ENCODE measurements around the gene OVOL3. TPM values are rescaled to one million over a fixed set of nuclear protein-coding genes. Genes with fewer than 3 reads are reported as not detected.
"Not testable (repeated sequence)": the region's sequence is repeated elsewhere in the genome, so short reads cannot be mapped to it uniquely, and the experiment has no call there.

Gene OVOL3
- polyA plus RNA-seq, 3 donors = not detected

DNA sequence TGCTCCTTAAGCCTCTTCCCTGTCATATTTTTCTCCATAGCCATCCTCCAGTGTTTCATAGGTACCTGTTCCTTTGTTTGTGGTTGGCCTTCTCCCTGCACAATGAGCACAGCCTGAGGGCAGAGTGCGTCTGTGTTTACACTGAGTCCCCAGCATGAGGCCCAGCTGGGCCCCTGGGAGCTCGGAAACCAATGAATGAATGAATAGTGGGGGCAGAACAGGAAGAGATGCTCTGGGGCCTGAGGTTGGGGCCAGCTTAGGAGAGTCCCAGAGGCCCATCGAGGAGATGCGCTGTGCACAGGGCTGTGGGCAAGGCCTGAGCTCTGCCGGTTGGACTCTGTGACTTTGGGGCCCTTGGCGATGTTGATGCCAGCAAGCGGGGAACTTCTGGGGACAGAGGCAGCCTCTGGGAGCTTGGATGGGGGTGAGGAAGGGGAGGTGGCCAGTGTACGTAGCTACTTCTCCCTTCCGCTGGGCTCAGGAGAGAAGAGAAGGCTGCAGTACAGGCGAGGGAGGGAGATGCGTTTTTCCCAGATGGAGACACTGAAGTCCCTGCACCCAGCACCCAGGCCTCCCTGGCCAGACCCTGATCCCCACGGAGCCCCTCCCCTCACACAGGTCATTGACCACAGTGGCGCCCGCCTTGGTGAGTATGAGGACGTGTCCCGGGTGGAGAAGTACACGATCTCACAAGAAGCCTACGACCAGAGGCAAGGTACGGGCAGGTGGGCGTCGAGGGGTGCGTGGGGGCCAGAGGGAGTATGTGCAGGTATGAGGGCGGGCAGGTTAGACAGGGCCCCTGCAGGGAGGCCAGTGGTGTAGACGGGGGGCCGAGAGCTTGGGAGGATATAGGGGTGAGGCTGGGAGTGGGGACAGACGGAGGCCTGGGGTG lies 9.4 kb downstream of the OVOL3 start:
- DNase-seq (ENCODE audit: extremely low read depth in 1 of 11, low read depth in 9 of 11, low spot score in 4 of 11) = no peak

DNA sequence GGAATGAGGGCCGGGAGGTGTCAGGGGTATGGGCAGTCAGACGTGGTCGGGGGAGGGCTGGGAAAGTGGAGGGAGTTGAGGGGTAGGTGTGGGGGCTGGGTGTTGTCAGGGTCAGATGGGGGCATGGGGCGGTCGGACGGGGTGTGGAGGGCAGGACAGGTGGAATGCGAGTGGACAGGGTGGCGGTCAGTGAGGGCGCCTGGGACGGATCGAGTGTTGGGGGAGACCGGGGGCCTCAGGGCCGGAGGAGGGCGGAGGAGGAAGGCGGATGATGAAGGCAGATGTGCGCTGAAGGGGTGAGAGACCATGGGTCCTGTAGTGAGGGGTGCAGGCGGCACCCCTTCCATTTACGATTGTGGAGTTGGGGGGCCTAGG lies 10.0 kb downstream of the OVOL3 start:
- DNase-seq (ENCODE audit: extremely low read depth in 1 of 11, low read depth in 9 of 11, low spot score in 4 of 11) = no peak

DNA sequence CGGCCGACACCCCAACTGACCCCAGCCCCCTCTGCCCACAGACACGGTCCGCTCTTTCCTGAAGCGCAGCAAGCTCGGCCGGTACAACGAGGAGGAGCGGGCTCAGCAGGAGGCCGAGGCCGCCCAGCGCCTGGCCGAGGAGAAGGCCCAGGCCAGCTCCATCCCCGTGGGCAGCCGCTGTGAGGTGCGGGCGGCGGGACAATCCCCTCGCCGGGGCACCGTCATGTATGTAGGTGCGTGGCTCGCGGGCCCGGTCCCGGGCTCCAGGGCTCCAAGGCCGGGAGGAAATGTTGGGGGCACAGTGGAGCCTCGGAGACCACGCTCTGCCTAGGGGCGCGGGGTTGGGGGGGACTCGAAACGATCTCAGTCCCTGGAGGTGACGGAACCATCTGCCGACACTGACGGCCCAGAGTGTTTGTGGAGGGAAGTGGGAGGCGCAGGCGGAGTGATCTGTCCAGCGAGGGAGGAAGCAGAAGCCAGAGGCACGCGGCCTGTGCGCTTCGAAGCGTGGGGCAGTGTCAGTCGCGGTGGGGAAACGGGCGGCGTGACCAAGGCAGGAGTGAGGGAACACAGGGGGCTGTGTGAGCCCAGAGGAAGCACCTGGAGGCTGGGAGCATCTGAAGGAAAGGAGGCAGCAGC lies 10.7 kb downstream of the OVOL3 start:
- DNase-seq (ENCODE audit: extremely low read depth in 1 of 11, low read depth in 9 of 11, low spot score in 4 of 11) = no peak

DNA sequence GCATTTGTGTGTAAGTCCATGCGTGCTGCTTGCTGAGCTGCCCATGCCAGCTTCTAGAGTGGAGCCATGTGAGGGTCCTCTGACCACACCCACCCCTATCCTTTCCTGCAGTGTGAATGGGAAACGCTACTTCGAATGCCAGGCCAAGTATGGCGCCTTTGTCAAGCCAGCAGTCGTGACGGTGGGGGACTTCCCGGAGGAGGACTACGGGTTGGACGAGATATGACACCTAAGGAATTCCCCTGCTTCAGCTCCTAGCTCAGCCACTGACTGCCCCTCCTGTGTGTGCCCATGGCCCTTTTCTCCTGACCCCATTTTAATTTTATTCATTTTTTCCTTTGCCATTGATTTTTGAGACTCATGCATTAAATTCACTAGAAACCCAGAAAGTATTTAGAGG lies 14.6 kb downstream of the OVOL3 start:
- DNase-seq (ENCODE audit: extremely low read depth in 1 of 11, low read depth in 9 of 11, low spot score in 4 of 11) = no peak

DNA sequence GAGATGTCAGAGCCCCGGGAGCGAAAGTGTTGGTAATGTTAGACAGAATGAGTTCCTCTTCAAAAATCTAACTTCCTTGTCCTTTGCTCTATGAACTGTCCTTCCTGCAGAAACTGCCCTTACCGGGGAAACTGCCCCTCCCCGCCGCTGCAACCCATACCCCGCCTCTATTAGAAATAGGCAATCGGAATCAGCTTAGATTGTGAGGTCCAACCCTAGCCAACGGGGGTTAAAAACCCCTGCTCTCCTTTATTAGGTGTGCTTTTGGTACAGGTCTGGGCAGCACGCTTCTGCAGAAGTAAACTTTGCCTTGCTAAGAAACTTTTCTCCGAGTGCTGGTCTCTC lies 17.4 kb downstream of the OVOL3 start:
- no peak for DNase-seq (ENCODE audit: extremely low read depth in 1 of 11, low read depth in 9 of 11, low spot score in 4 of 11)

DNA sequence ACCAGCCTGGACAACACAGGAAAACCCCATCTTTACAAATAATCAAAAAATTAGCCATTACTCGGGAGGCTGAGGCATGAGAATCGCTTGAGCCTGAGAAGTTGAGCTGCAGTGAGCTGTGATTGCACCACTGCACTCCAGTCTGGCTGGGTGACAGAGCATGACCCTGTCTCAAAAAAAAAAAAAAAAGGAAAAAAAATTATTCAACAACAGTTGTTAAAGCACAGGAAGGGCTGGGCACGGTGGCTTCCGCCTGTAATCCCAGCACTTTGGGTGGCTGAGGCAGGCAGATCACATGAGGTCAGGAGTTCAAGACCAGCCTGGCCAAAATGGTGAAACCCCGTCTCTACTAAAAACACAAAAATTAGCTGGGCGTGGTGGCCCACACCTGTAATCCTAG lies 20.3 kb downstream of the OVOL3 start:
- not testable (repeated sequence) for DNase-seq (ENCODE audit: extremely low read depth in 1 of 11, low read depth in 9 of 11, low spot score in 4 of 11)

DNA sequence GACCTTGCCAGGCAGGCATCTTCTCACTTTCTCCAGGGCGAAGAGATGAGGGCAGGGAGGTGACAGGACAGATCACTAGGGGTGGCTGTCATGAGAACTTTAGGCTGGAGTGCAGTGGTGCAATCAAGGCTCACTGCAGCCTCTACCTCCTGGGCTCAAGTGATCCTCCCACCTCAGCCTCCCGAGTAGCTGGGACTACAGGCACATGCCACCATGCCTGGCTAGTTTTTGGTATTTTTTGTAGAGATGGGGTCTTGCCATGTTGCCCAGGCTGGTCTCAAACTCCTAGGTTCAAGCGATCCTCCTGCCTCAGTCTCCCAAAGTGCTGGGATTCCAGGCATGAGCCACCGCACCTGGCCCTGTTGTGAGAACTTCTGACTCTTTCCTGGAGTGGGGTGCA lies 23.9 kb downstream of the OVOL3 start:
- DNase-seq (ENCODE audit: extremely low read depth in 1 of 11, low read depth in 9 of 11, low spot score in 4 of 11) = not testable (repeated sequence)

DNA sequence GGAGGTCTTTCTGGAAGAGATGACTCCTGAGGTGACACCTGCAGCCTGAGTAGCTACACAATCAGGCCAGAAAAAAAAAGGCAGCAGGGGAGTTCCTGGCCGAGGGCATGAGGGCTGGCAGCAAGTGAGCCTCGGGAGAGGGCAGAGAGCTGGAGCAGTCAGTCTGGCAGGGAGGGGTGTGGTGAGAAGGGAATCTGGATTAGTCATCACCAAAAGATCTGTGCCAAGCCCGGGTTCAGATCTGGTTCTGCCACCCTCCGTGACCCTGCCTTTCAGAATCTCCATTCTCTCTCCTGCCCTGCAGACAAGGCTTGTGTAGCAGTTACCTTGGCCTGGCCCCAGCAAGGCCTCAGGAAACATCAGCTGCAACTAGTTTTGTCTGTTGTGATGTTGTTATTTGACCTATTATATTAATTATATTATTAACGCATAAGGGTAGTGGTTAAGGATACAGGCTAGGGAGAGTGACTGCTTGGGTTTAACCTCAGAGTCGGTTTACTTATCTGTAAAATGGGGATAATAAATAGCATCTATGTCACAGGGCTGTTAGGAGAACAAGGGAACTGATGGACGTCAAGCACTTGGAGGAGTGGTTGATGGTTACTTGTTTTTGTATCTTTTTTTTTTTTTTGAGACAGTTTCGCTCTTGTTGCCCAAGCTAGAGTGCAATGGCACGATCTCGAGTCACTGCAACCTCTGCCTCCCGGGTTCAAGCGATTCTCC lies 26.2 kb downstream of the OVOL3 start:
- DNase-seq (ENCODE audit: extremely low read depth in 1 of 11, low read depth in 9 of 11, low spot score in 4 of 11) = no peak

DNA sequence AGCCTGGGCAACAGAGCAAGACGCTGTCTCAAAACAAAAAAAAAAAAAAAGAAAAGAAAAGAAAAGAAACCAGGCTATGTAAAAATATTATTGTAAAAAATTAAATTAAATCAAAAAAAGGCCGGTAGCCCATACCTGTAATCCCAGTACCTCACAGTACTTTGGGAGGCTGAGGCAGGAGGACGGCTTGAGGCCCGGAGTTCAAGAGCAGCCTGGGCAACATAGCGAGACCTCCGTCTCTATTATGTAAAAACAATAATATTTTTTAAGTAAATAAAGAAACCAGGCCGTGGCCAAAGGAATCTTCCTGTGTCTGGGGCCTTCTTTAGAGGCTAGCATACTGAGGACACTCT lies 28.2 kb downstream of the OVOL3 start:
- DNase-seq (ENCODE audit: extremely low read depth in 1 of 11, low read depth in 9 of 11, low spot score in 4 of 11) = no peak

DNA sequence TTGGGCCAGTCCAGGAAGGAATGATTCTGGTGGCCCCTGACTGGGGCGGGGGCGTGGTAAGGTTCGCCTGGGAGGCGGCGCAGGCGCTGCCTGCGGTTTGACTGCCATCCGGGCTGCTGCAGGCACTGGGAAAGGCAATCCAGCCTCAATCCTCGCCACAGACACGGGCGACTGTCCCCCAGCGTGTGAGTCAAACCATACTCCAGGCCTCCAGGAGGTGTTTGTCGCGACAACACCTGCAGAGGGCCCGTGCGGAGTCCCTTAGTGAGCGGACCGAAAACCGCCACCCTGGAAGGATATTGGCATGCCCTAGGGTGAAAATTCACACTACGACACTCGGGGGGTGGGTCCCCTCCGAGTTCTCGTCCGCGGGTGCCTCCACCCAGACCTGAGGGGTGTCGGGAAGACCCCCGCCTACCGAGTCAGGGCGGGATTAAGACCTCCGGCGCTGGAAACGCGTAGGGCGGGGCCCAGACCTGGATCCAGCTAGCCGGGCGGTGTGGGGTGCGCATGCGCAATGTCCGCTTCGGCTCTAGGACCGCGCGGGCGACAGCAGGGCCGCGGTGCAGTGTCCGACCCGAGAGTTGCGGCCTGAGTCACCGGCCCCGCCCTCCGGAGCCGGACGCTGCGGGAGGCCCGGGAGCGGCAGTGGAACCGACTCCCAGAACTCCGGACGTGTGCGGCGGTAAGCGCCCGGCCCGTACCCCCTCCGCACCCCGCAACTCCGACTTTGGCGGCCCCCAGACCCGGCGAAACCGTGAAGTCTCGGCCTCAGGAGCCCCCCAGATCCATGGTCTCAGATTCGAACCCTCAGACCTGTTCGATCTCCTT lies 28.7 kb downstream of the OVOL3 start, which contains the start of gene CAPNS1:
CAPNS1 (plus strand) TSS at position 594 of the 831 bp plus-strand sequence. CDS start 946 bp downstream, outside the sequence.
- peak; percentile 92 to 99 (median 97) for DNase-seq (ENCODE audit: extremely low read depth in 1 of 11, low read depth in 9 of 11, low spot score in 4 of 11)

DNA sequence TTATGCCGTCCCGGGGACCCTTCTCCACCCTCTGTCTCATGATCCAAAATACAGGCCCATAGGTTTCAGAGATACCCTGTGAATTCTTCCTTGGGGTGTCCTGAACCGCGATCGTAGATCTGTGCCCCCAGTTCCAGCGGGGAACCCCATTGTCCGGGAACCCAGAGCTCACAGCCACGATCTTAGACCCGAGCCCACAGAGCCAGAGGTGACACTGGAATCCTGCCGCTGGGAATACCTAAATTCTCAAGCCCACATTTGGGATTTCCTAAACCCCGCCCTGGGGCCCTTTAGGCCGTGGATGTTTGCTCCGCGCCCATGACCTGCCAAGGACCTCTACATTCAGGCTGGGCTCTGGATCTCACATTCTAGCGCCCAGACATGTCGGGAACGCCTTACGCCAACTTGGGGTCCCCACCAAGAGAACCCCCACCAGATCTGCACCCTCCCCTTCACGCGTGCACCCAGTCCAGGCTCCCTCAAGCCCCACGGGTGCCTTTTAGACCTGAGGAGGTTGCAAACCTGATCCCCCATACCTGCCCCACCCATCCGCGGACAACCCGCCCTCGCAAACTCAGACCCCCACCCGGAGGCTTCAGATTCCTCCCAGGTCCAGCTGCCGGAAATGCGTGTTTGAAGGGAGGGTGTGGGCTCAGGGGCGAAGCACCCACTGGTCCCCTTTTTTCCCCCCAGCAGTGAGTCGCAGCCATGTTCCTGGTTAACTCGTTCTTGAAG lies 29.5 kb downstream of the OVOL3 start:
- peak in 4 of 11 donors; percentile 26 to 51 (median 30) for DNase-seq (ENCODE audit: extremely low read depth in 1 of 11, low read depth in 9 of 11, low spot score in 4 of 11)

DNA sequence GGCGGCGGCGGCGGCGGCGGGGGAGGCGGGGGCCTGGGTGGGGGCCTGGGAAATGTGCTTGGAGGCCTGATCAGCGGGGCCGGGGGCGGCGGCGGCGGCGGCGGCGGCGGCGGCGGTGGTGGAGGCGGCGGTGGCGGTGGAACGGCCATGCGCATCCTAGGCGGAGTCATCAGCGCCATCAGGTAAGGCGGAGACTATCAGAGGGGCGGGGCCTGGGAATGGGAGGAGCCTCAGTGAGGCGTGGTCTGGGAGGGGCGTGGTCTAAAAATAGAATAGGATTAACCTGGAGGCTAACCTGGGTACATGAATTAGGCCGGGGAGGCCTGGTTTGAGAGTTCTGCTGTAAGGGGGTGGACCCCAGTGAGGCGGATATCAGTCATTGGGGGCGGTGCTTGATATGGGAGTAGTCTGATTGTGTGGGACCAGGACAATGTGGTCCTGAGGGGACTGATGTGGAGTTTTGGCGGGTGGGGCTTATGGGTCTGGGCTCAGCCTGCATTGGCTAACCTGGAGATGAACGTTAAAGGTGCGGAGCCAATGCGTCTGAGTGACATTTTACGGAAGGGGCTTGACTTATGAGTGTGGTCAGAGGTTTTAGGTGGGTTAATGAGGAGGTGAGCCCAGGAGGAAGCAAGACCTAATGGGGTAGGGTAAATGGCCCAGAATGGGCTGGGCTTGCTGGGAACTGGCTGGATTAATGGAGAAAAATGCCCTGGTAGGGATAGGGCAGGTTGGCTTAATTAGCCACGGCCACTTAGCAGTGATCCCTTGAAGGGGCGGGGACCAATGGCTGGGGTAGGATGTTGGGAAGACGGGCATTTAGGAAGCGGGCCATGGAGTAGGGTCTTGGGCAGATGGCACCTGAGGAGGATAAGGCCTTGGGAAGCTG lies 30.3 kb downstream of the OVOL3 start:
- peak in 8 of 11 donors; percentile 54 to 83 (median 67) for DNase-seq (ENCODE audit: extremely low read depth in 1 of 11, low read depth in 9 of 11, low spot score in 4 of 11)

DNA sequence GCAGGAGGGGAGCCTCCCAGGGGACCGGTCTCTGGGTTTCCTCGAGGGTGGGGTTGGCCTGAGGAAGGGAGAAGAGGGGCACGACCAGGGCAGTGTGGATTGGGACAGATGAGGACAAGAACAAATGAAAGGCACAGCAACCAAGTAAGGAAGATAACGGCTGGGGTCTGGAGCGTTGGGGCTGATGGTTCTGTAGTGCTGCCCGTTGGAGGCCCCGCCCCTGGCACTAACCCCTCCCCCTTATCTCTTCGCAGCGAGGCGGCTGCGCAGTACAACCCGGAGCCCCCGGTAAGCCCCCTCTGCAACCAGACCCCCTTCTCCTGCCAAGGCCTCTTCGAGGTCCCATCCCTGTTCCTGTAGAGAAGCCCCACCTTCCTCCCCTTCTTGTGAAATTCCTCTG lies 31.1 kb downstream of the OVOL3 start:
- no peak for DNase-seq (ENCODE audit: extremely low read depth in 1 of 11, low read depth in 9 of 11, low spot score in 4 of 11)

DNA sequence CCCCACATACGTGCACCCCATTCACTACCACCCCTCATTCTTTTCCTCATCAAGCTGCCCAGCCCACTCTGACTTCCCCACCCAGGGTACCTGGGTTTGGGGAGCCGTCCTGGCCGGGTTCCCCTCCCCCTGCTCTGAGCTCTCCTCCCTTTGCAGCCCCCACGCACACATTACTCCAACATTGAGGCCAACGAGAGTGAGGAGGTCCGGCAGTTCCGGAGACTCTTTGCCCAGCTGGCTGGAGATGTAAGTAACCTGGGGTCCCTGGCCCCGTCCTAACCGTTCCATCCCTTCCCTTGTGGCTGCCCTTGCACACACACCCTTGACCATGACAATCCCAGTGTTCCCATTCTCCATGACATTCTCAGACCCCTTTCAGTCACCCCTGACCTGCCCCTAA lies 31.6 kb downstream of the OVOL3 start:
- no peak for DNase-seq (ENCODE audit: extremely low read depth in 1 of 11, low read depth in 9 of 11, low spot score in 4 of 11)

DNA sequence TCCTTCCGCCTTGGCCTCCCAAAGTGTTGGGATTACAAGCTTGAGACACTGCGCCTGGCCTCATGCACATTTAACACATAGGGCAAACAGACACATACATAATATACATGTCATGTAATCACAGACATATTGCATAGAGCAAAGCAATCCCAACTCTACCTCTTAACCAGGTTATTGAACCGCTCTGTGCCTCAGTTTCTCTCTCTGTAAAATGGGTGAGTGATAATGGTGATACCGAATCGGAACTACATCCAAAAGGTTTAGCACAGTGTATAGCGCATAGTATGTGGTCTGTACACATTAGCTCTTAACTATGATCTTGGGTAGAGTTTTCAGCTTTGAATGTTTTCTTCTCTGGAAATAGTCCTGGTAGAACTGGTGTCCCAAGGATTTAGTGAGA lies 33.7 kb downstream of the OVOL3 start:
- DNase-seq (ENCODE audit: extremely low read depth in 1 of 11, low read depth in 9 of 11, low spot score in 4 of 11) = no peak

DNA sequence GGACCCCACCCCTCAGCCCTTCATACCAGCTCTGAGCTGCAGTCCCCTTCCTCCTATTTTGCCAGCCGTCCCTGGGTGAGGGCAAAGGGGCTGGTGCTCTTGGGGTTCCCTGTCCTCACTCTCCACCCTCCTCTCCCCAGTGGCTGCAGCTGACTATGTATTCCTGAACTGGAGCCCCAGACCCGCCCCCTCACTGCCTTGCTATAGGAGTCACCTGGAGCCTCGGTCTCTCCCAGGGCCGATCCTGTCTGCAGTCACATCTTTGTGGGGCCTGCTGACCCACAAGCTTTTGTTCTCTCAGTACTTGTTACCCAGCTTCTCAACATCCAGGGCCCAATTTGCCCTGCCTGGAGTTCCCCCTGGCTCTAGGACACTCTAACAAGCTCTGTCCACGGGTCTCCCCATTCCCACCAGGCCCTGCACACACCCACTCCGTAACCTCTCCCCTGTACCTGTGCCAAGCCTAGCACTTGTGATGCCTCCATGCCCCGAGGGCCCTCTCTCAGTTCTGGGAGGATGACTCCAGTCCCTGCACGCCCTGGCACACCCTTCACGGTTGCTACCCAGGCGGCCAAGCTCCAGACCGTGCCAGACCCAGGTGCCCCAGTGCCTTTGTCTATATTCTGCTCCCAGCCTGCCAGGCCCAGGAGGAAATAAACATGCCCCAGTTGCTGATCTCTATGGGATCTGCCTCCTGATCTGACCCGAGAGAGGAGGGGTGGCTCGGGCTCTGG lies 38.9 kb downstream of the OVOL3 start:
- DNase-seq (ENCODE audit: extremely low read depth in 1 of 11, low read depth in 9 of 11, low spot score in 4 of 11) = no peak

DNA sequence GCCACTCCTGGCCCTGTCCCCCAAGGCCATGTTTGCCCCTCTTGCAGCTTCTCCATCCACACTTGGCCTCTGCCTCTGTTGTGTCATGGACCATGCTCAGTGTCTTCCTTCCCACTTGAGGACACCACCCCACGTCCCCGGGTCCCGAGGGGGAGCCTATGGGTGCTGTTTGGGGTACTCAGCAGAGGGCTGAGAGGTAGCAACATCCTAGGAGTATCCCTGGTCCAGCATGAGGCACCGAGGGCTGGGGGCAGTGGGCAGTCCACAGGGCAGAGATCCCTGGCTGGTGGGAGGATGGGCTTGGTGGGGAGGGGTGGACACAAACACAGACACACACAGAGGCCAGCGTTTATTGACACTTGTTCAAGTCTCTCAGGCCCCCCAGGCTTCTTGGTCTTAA lies 39.6 kb downstream of the OVOL3 start:
- no peak for DNase-seq (ENCODE audit: extremely low read depth in 1 of 11, low read depth in 9 of 11, low spot score in 4 of 11)
